Stomach (tissue), 4 donors: ENCODE measurements around the gene C16orf89.

Source experiments
- CTCF ChIP-seq, 7 experiments: fragments of 450-650 bp in 4 of 7; fragments of 200-600 bp in 3 of 7; sonication (generic) in 3 of 7; IDR thresholded peaks; one replicate each; pipeline ENCODE4 v1.5.1; 2016 to 2019; ENCODE audit warnings: antibody characterized with exemption in 7 of 7, control low read depth in 2 of 7, mild to moderate bottlenecking in 1 of 7
- EP300 ChIP-seq: sonication (generic); formaldehyde crosslinking; IDR thresholded peaks from one replicate; pipeline ENCODE4 v1.6.1; 2017; ENCODE audit warnings: antibody characterized with exemption
- POLR2A ChIP-seq, 4 donors: fragments of 450-650 bp; IDR thresholded peaks; one replicate each; pipeline ENCODE4 v1.6.1; 2016; ENCODE audit warnings: antibody characterized with exemption in 4 of 4, control low read depth in 2 of 4, mild to moderate bottlenecking in 1 of 4, moderate library complexity in 1 of 4

- TF ChIP-seq POLR2A (IDR thresholded peaks at IDR 0.05), result no peak
- no peak for TF ChIP-seq CTCF (IDR thresholded peaks at IDR 0.05)
- TF ChIP-seq EP300, result no peak
Observed at GRCh38 chr16:5002699-5003143, 63.0 kb downstream of the C16orf89 start.
